WTC11 (cell line): ENCODE data around the gene GNG3. TPM values are rescaled to one million over a fixed set of nuclear protein-coding genes. Genes with fewer than 3 reads are reported as not detected.

ENCODE experiments used
- ATAC-seq: fragments of 200-7000 bp; cut with Tn5 transposase; 2 replicates; pipeline ENCODE4 v1.10.0; 2021; ENCODE audit warnings: mild to moderate bottlenecking, moderate library complexity
- CTCF ChIA-PET: fragments of 300-600 bp; sonication (Branson Sonifier 250); formaldehyde crosslinking; loops from one replicate; lab custom pipeline; 2021; ENCODE audit warnings: antibody characterized with exemption; lab: Charles Lee
- POLR2A ChIA-PET: fragments of 350-600 bp; sonication (Branson Sonifier 250); formaldehyde crosslinking; loops from one replicate; lab custom pipeline; 2021; ENCODE audit warnings: antibody characterized with exemption; lab: Charles Lee
- DNase-seq: peaks from one replicate; pipeline ENCODE4 v3.0.0; 2021; ENCODE audit warnings: low spot score
- H3K27ac Mint-ChIP-seq: 2 replicates; pipeline ENCODE4 v1.8.0; 2021; ENCODE audit warnings: mixed read lengths
- H3K27me3 Mint-ChIP-seq: 2 replicates; pipeline ENCODE4 v1.8.0; 2021; ENCODE audit warnings: low read depth, mild to moderate bottlenecking, moderate library complexity, mixed read lengths
- H3K36me3 Mint-ChIP-seq: 2 replicates; pipeline ENCODE4 v1.8.0; 2021; ENCODE audit warnings: mixed read lengths
- H3K4me1 Mint-ChIP-seq: 2 replicates; pipeline ENCODE4 v1.8.0; 2022; ENCODE audit warnings: mixed read lengths
- H3K4me3 Mint-ChIP-seq: 2 replicates; pipeline ENCODE4 v1.8.0; 2021; ENCODE audit warnings: mild to moderate bottlenecking, moderate library complexity, mixed read lengths
- H3K9me3 Mint-ChIP-seq: 2 replicates; pipeline ENCODE4 v1.8.0; 2021; ENCODE audit warnings: mixed read lengths
- ATF2 ChIP-seq: sonication (generic); formaldehyde crosslinking; IDR thresholded peaks from 2 replicates; pipeline ENCODE4 v1.8.1; 2022; ENCODE audit warnings: low read depth, missing genetic modification reagents, borderline replicate concordance
- CREB1 ChIP-seq: sonication (generic); formaldehyde crosslinking; IDR thresholded peaks from 2 replicates; pipeline ENCODE4 v1.8.0; 2023; ENCODE audit warnings: mild to moderate bottlenecking, missing genetic modification reagents
- E2F5 ChIP-seq: sonication (generic); formaldehyde crosslinking; IDR thresholded peaks from 2 replicates; pipeline ENCODE4 v1.8.1; 2022; ENCODE audit warnings: mild to moderate bottlenecking, moderate library complexity, missing genetic modification reagents
- EMX1 ChIP-seq: fragments of 250-450 bp; sonication (Bioruptor Pico); IDR thresholded peaks from 2 replicates; pipeline ENCODE4 v1.8.0; 2021; ENCODE audit warnings: mild to moderate bottlenecking
- ERG ChIP-seq: fragments of 250-450 bp; sonication (Bioruptor Pico); IDR thresholded peaks from 2 replicates; pipeline ENCODE4 v1.8.0; 2021; ENCODE audit warnings: mild to moderate bottlenecking
- ETV6 ChIP-seq: sonication (generic); formaldehyde crosslinking; IDR thresholded peaks from 2 replicates; pipeline ENCODE4 v1.8.1; 2022; ENCODE audit warnings: mild to moderate bottlenecking, missing genetic modification reagents
- FOXJ3 ChIP-seq: sonication (generic); formaldehyde crosslinking; IDR thresholded peaks from 2 replicates; pipeline ENCODE4 v1.9.0; 2021; ENCODE audit warnings: missing genetic modification reagents, mild to moderate bottlenecking, borderline replicate concordance
- FOXP1 ChIP-seq: sonication (generic); formaldehyde crosslinking; IDR thresholded peaks from 2 replicates; pipeline ENCODE4 v1.8.0; 2022; ENCODE audit warnings: missing genetic modification reagents, mild to moderate bottlenecking, moderate library complexity, borderline replicate concordance
- NFATC4 ChIP-seq: fragments of 250-450 bp; sonication (Bioruptor Pico); IDR thresholded peaks from 2 replicates; pipeline ENCODE4 v1.9.0; 2021; ENCODE audit warnings: mild to moderate bottlenecking
- NFYB ChIP-seq: sonication (generic); formaldehyde crosslinking; conservative IDR thresholded peaks from 2 replicates; pipeline ENCODE4 v1.8.0; 2022; ENCODE audit warnings: low read depth, missing genetic modification reagents
- PRDM15 ChIP-seq: sonication (generic); formaldehyde crosslinking; IDR thresholded peaks from 2 replicates; pipeline ENCODE4 v1.8.0; 2022; ENCODE audit warnings: missing genetic modification reagents
- PREB ChIP-seq: sonication (generic); formaldehyde crosslinking; IDR thresholded peaks from 2 replicates; pipeline ENCODE4 v1.8.1; 2022; ENCODE audit warnings: mild to moderate bottlenecking, missing genetic modification reagents, moderate library complexity, borderline replicate concordance
- PRRX2 ChIP-seq: fragments of 250-450 bp; sonication (Bioruptor Pico); IDR thresholded peaks from 2 replicates; pipeline ENCODE4 v1.8.0; 2021; ENCODE audit warnings: mild to moderate bottlenecking
- STAT6 ChIP-seq: sonication (generic); formaldehyde crosslinking; conservative IDR thresholded peaks from 2 replicates; pipeline ENCODE4 v1.8.1; 2023; ENCODE audit warnings: mild to moderate bottlenecking, low read depth, missing genetic modification reagents, moderate library complexity
- TP53 ChIP-seq: sonication (generic); formaldehyde crosslinking; IDR thresholded peaks from 2 replicates; pipeline ENCODE4 v1.8.1; 2023; ENCODE audit warnings: mild to moderate bottlenecking, missing genetic modification reagents
- ZMAT4 ChIP-seq: fragments of 250-450 bp; sonication (Bioruptor Pico); IDR thresholded peaks from 2 replicates; pipeline ENCODE4 v1.9.0; 2021; ENCODE audit warnings: mild to moderate bottlenecking
- ZNF219 ChIP-seq: sonication (generic); formaldehyde crosslinking; IDR thresholded peaks from 2 replicates; pipeline ENCODE4 v1.8.0; 2023; ENCODE audit warnings: missing genetic modification reagents, mild to moderate bottlenecking, borderline replicate concordance
- total RNA-seq: library from RNA; stranded (reverse); gene quantifications from 3 replicates; pipeline ENCODE4 v1.2.3, GENCODE V29; 2021

GNG3 gene
- total RNA-seq, 1 experiment from 2014 or later, result 6.0 TPM

GRCh38 chr11:62667460-62667859, 40.0 kb upstream of the GNG3 start:
- ATAC-seq, result no peak
- ChIA-PET CTCF (interaction anchor here (0.8 to 2.6 kb wide), 7 partner anchors 13 to 243 kb away, joined by 3 to 12 read pairs (median 4); partner anchors contain the start of gene TUT1), POLR2A (interaction anchor here (0.6 to 3.2 kb wide), 7 partner anchors 9 to 76 kb away, joined by 4 to 42 read pairs (median 6); partner anchors contain the start of genes B3GAT3, BSCL2, GNG3 and TUT1)
- H3K9me3 Mint-ChIP-seq, result no peaks in the 10 kb centered on the region
- TF ChIP-seq ZNF219 (CRISPR knock-in tag) (no peak), STAT6 (CRISPR knock-in tag) (no peak), ERG (0 out of 2 replicates have a peak, but pooled peaks have one; percentile 21), ZMAT4 (CRISPR knock-in tag) (no peak), PRRX2 (peak; percentile 14; the same call in 1 of the 2 replicates), FOXJ3 (CRISPR knock-in tag) (no peak), PREB (CRISPR knock-in tag) (no peak), ATF2 (no peak), ETV6 (CRISPR knock-in tag) (0 out of 2 replicates have a peak, but pooled peaks have one; percentile 24), E2F5 (no peak), NFATC4 (CRISPR knock-in tag) (0 out of 2 replicates have a peak, but pooled peaks have one; percentile 55), EMX1 (CRISPR knock-in tag) (peak; percentile 41; the same call in 1 of the 2 replicates), NFYB (CRISPR knock-in tag) (no peak)
- H3K36me3 Mint-ChIP-seq, result peaks cover 28% of the 10 kb centered on the region
- peak overlapping the region; percentile 88 for H3K27ac Mint-ChIP-seq
- DNase-seq, result no peak
- peak overlapping the region; percentile 97 for H3K4me3 Mint-ChIP-seq
- peaks cover 24% of the 10 kb centered on the region for H3K4me1 Mint-ChIP-seq
- no peaks in the 10 kb centered on the region for H3K27me3 Mint-ChIP-seq

GRCh38 chr11:62669420-62670161, 37.9 kb upstream of the GNG3 start:
- Mint-ChIP-seq H3K4me3 (peak overlapping the region; percentile 98), H3K27ac (peak overlapping the region; percentile 95), H3K4me1 (peaks cover 29% of the 10 kb centered on the region), H3K27me3 (no peaks in the 10 kb centered on the region), H3K36me3 (peaks cover 31% of the 10 kb centered on the region), H3K9me3 (no peaks in the 10 kb centered on the region)
- no peak for TF ChIP-seq PRDM15 (CRISPR knock-in tag)
- TF ChIP-seq FOXP1 (CRISPR knock-in tag), result no peak
- no peak for TF ChIP-seq PRRX2
- TF ChIP-seq CREB1, result no peak
- no peak for TF ChIP-seq NFATC4 (CRISPR knock-in tag)
- no peak for TF ChIP-seq TP53
- TF ChIP-seq ZNF219 (CRISPR knock-in tag), result no peak
- DNase-seq (no peak), ATAC-seq (peak; percentile 1)
- ChIA-PET POLR2A (interaction anchor here (0.9 to 1.8 kb wide), 5 partner anchors 20 to 78 kb away, joined by 3 to 9 read pairs (median 5); partner anchors contain the start of genes B3GAT3, LRRN4CL and TUT1), CTCF (interaction anchor here (0.6 to 2.6 kb wide), 7 partner anchors 11 to 245 kb away, joined by 3 to 8 read pairs (median 3); partner anchors contain the start of genes INTS5, SLC3A2 and TUT1)
